PC-9 (cell line): ENCODE results near the gene ARMC9. TPM values are rescaled to one million over a fixed set of nuclear protein-coding genes. Genes with fewer than 3 reads are reported as not detected.

Experiments used
- BruUV-seq: library from RNA; stranded (reverse); fragments of 400-500 nt; replicated peaks from 2 replicates; lab custom pipeline; 2021; lab: Mats Ljungman, UMichigan
- CTCF ChIA-PET: fragments of 300-600 bp; sonication (Branson Sonifier 250); formaldehyde crosslinking; loops from one replicate; lab custom pipeline; 2022; ENCODE audit warnings: antibody characterized with exemption; lab: Charles Lee
- POLR2A ChIA-PET: fragments of 300-600 bp; sonication (Branson Sonifier 250); formaldehyde crosslinking; loops from one replicate; lab custom pipeline; 2022; ENCODE audit warnings: antibody characterized with exemption; ENCODE audit not compliant: unreplicated experiment; lab: Charles Lee
- DNase-seq, 2 experiments: peaks; one replicate each; pipeline versions ENCODE4 v3.0.0 to v3.0.0-alpha.2; 2015 to 2022; ENCODE audit warnings: mixed read lengths in 1 of 2
- H2AFZ ChIP-seq: fragments of 200-600 bp; sonication (generic); 2 replicates; pipeline ENCODE4 v1.8.1; 2017; ENCODE audit warnings: antibody characterized with exemption
- H3F3A ChIP-seq: fragments of 200-600 bp; sonication (generic); 2 replicates; pipeline ENCODE4 v1.8.1; 2017; ENCODE audit warnings: antibody characterized with exemption, mild to moderate bottlenecking, low read depth; ENCODE audit not compliant: insufficient read depth
- H3K27ac ChIP-seq: fragments of 200-600 bp; sonication (generic); 2 replicates; pipeline ENCODE4 v1.6.1; 2016; ENCODE audit warnings: mixed run types
- H3K27me3 ChIP-seq: fragments of 200-600 bp; sonication (generic); 2 replicates; pipeline ENCODE4 v1.6.1; 2016; ENCODE audit warnings: low read depth, mixed run types; ENCODE audit not compliant: insufficient read depth
- H3K36me3 ChIP-seq: fragments of 200-600 bp; sonication (generic); 2 replicates; pipeline ENCODE4 v1.6.1; 2016; ENCODE audit warnings: low read depth, mixed run types
- H3K4me1 ChIP-seq: fragments of 200-600 bp; sonication (generic); replicated peaks from 2 replicates; pipeline ENCODE4 v1.6.1; 2016; ENCODE audit warnings: mixed run types; ENCODE audit not compliant: insufficient read depth
- H3K4me2 ChIP-seq: fragments of 200-600 bp; sonication (generic); 2 replicates; pipeline ENCODE4 v1.6.1; 2017; ENCODE audit warnings: mixed run types
- H3K4me3 ChIP-seq: fragments of 200-600 bp; sonication (generic); 2 replicates; pipeline ENCODE4 v1.6.1; 2016; ENCODE audit warnings: mixed run types
- H3K79me2 ChIP-seq: fragments of 200-600 bp; sonication (generic); 2 replicates; pipeline ENCODE4 v1.6.1; 2017; ENCODE audit warnings: low read depth, mixed run types
- H3K9me2 ChIP-seq: fragments of 200-600 bp; sonication (generic); 2 replicates; pipeline ENCODE4 v1.8.1; 2017; ENCODE audit warnings: mild to moderate bottlenecking; ENCODE audit not compliant: insufficient read depth
- H3K9me3 ChIP-seq: fragments of 200-600 bp; sonication (generic); 2 replicates; pipeline ENCODE4 v1.8.1; 2016; ENCODE audit warnings: low read depth; ENCODE audit not compliant: insufficient read depth
- H4K20me1 ChIP-seq: fragments of 200-600 bp; sonication (generic); 2 replicates; pipeline ENCODE4 v1.8.1; 2017; ENCODE audit not compliant: insufficient read depth
- EZH2 ChIP-seq: fragments of 200-600 bp; sonication (generic); IDR thresholded peaks from 2 replicates; pipeline ENCODE4 v1.8.0; 2017; ENCODE audit warnings: antibody characterized with exemption, low read depth
- intact Hi-C: fragments of 100-400 bp; cut with micrococcal nuclease; formaldehyde crosslinking; loops from one replicate; pipeline ENCODE4 v1.10.0; 2022; ENCODE audit not compliant: unreplicated experiment
- total RNA-seq: library from RNA; stranded (reverse); gene quantifications from 2 replicates; pipeline ENCODE4 v1.2.3, GENCODE V29; 2021
- TF ChIP-seq, protein P1 (sequence below): fragments of 200-600 bp; sonication (generic); conservative IDR thresholded peaks from 2 replicates; pipeline ENCODE4 v1.6.1; 2017; ENCODE audit warnings: mixed run types, antibody characterized with exemption, mild to moderate bottlenecking, moderate library complexity

Gene ARMC9
- total RNA-seq, 1 experiment from 2014 or later: 23.4 TPM

DNA sequence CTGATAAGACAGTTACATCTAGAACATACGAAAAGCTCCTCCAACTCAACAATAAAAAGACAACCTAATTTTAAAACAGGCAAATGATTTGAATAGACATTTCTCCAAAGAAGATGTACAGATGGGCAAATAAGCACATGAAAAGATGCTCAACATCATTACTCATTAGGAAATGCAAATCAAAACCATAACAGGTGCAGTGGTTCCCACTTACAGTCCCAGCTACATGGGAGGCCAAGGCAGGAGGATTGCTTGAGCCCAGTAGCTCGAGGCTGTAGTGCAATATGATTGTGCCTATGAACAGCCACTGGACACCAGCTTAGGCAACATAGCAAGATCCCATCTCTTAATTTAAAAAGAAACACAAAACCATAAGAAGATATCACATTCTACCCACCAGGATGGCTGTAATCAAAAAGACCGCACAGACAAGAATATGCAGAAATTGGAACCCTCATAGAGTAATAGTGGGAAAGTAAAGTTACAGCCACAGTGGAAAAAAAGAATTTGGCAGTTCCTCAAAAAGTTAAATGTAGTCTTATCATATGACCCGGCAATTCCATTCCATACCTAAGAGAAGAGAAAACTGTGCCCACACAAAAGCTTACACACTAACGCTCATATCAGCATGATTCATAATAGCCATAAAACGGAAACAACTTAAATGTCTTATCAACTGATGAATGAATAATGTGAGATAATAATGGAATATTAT lies 30.5 kb upstream of the ARMC9 start:
- H3K4me2 ChIP-seq: no peak overlapping the region
- no TSS peak for BruUV-seq
- CTCF ChIA-PET: no interaction called here
- no peaks in the 10 kb centered on the region for H3K9me3 ChIP-seq
- no peak for DNase-seq
- H2AFZ ChIP-seq: no peak overlapping the region
- peaks cover 11% of the 10 kb centered on the region; the same call in 1 of the 2 replicates for H3F3A ChIP-seq
- intact Hi-C loops: no loop called here
- H3K79me2 ChIP-seq: no peaks in the 10 kb centered on the region
- H4K20me1 ChIP-seq: no peaks in the 10 kb centered on the region
- H3K4me1 ChIP-seq: no peaks in the 10 kb centered on the region
- no peak overlapping the region for H3K27ac ChIP-seq
- no peak for TF ChIP-seq EZH2
- TF ChIP-seq, protein P1, sequence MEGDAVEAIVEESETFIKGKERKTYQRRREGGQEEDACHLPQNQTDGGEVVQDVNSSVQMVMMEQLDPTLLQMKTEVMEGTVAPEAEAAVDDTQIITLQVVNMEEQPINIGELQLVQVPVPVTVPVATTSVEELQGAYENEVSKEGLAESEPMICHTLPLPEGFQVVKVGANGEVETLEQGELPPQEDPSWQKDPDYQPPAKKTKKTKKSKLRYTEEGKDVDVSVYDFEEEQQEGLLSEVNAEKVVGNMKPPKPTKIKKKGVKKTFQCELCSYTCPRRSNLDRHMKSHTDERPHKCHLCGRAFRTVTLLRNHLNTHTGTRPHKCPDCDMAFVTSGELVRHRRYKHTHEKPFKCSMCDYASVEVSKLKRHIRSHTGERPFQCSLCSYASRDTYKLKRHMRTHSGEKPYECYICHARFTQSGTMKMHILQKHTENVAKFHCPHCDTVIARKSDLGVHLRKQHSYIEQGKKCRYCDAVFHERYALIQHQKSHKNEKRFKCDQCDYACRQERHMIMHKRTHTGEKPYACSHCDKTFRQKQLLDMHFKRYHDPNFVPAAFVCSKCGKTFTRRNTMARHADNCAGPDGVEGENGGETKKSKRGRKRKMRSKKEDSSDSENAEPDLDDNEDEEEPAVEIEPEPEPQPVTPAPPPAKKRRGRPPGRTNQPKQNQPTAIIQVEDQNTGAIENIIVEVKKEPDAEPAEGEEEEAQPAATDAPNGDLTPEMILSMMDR: no peak
- POLR2A ChIA-PET: no interaction called here
- H3K9me2 ChIP-seq: no peaks in the 10 kb centered on the region
- peaks cover 44% of the 10 kb centered on the region for H3K36me3 ChIP-seq
- H3K27me3 ChIP-seq: no peaks in the 10 kb centered on the region
- H3K4me3 ChIP-seq: no peak overlapping the region

- H3K9me2 ChIP-seq: no peaks in the 10 kb centered on the region
- no peak overlapping the region for H3K27ac ChIP-seq
- H3K4me1 ChIP-seq: no peaks in the 10 kb centered on the region
- BruUV-seq: no TSS peak
- H4K20me1 ChIP-seq: no peaks in the 10 kb centered on the region
- no peak overlapping the region for H3K4me2 ChIP-seq
- H3F3A ChIP-seq: peaks cover 11% of the 10 kb centered on the region; the same call in 1 of the 2 replicates
- no peak for DNase-seq
- H2AFZ ChIP-seq: no peak overlapping the region
- no peaks in the 10 kb centered on the region for H3K27me3 ChIP-seq
- ChIA-PET POLR2A (no interaction called here), CTCF (no interaction called here)
- intact Hi-C loops: no loop called here
- no peak overlapping the region for H3K4me3 ChIP-seq
- peaks cover 44% of the 10 kb centered on the region for H3K36me3 ChIP-seq
- TF ChIP-seq, protein P1: no peak
- no peak for TF ChIP-seq EZH2
- H3K9me3 ChIP-seq: no peaks in the 10 kb centered on the region
- no peaks in the 10 kb centered on the region for H3K79me2 ChIP-seq
Measured at GRCh38 chr2:231168460-231169139, 29.8 kb upstream of the ARMC9 start.

- intact Hi-C loops: no loop called here
- no peaks in the 10 kb centered on the region for H3K4me1 ChIP-seq
- no peak overlapping the region for H3K4me3 ChIP-seq
- no peaks in the 10 kb centered on the region for H3K79me2 ChIP-seq
- BruUV-seq: no TSS peak
- TF ChIP-seq, protein P1: no peak
- no peak for TF ChIP-seq EZH2
- H3K4me2 ChIP-seq: no peak overlapping the region
- H3K9me2 ChIP-seq: no peaks in the 10 kb centered on the region
- peaks cover 42% of the 10 kb centered on the region for H3K36me3 ChIP-seq
- no peaks in the 10 kb centered on the region for H3K9me3 ChIP-seq
- no peak overlapping the region for H2AFZ ChIP-seq
- H3K27me3 ChIP-seq: no peaks in the 10 kb centered on the region
- POLR2A ChIA-PET: no interaction called here
- peaks cover 15% of the 10 kb centered on the region; the same call in 1 of the 2 replicates for H3F3A ChIP-seq
- H4K20me1 ChIP-seq: no peaks in the 10 kb centered on the region
- CTCF ChIA-PET: no interaction called here
- no peak overlapping the region for H3K27ac ChIP-seq
- no peak for DNase-seq
Measured at GRCh38 chr2:231169488-231169887, 28.9 kb upstream of the ARMC9 start.
